HG03066 (cell line): ENCODE measurements around the gene VAMP5.
"Not testable (repeated sequence)": the region's sequence is repeated elsewhere in the genome, so short reads cannot be mapped to it uniquely, and the experiment has no call there.

Experiments used
- ATAC-seq: cut with Tn5 transposase; IDR thresholded peaks from one replicate; pipeline ENCODE4 v1.9.1; 2021; ENCODE audit warnings: low read depth; ENCODE audit not compliant: unreplicated experiment

VAMP5 gene

GRCh38 chr2:85584354-85584856, at the start of gene VAMP5:
VAMP5 (plus strand) TSS chr2:85584431; CDS start chr2:85584491, 60 bp downstream.
- no peak for ATAC-seq

GRCh38 chr2:85534881-85535280, 49.4 kb upstream of the VAMP5 start:
- ATAC-seq = no peak

GRCh38 chr2:85536479-85536878, 47.8 kb upstream of the VAMP5 start:
- ATAC-seq = no peak

GRCh38 chr2:85537600-85538506, 46.4 kb upstream of the VAMP5 start:
- ATAC-seq = no peak

- ATAC-seq = peak; percentile 73
Measured at GRCh38 chr2:85538507-85539360, 45.5 kb upstream of the VAMP5 start, which contains the start of gene MAT2A. MAT2A (plus strand) TSS chr2:85539168; CDS start chr2:85539288, 120 bp downstream.

GRCh38 chr2:85539361-85540132, 44.7 kb upstream of the VAMP5 start:
- ATAC-seq = peak; percentile 27

- ATAC-seq = no peak
Measured at GRCh38 chr2:85540133-85540648, 44.0 kb upstream of the VAMP5 start.

- ATAC-seq = no peak
Measured at GRCh38 chr2:85541262-85541661, 43.0 kb upstream of the VAMP5 start.

GRCh38 chr2:85541753-85542457, 42.3 kb upstream of the VAMP5 start:
- no peak for ATAC-seq

GRCh38 chr2:85542777-85543176, 41.5 kb upstream of the VAMP5 start:
- no peak for ATAC-seq

GRCh38 chr2:85544254-85544691, 40.0 kb upstream of the VAMP5 start:
- not testable (repeated sequence) for ATAC-seq

- not testable (repeated sequence) for ATAC-seq
Measured at GRCh38 chr2:85544915-85545779, 39.1 kb upstream of the VAMP5 start.

- no peak for ATAC-seq
Measured at GRCh38 chr2:85545780-85546240, 38.4 kb upstream of the VAMP5 start.

- no peak for ATAC-seq
Measured at GRCh38 chr2:85547089-85547858, 37.0 kb upstream of the VAMP5 start.

GRCh38 chr2:85547859-85548607, 36.2 kb upstream of the VAMP5 start:
- no peak for ATAC-seq

GRCh38 chr2:85548608-85548900, 35.7 kb upstream of the VAMP5 start:
- no peak for ATAC-seq

GRCh38 chr2:85549095-85549494, 35.1 kb upstream of the VAMP5 start:
- no peak for ATAC-seq
